Neuronal stem cell (in vitro differentiated cells): ENCODE results near the gene TTBK1.
A peak's percentile ranks its signal among the peaks of the same experiment; 100 is the strongest.

Experiments
- DNase-seq: peaks from one replicate; pipeline ENCODE4 v3.0.0-alpha.2; 2013; ENCODE audit warnings: low spot score
- H2AFZ ChIP-seq: one replicate; pipeline ENCODE4 v1.6.1; 2013; ENCODE audit warnings: mild to moderate bottlenecking, low read length, inconsistent platforms
- H2AK5ac ChIP-seq: 2 replicates; pipeline ENCODE4 v1.6.1; 2013; ENCODE audit warnings: low read depth, mild to moderate bottlenecking, inconsistent platforms, low read length, moderate library complexity, mixed read lengths
- H2BK120ac ChIP-seq: 2 replicates; pipeline ENCODE4 v1.6.1; 2013; ENCODE audit warnings: low read depth, mild to moderate bottlenecking, inconsistent platforms, low read length, moderate library complexity, mixed read lengths
- H2BK12ac ChIP-seq: one replicate; pipeline ENCODE4 v1.6.1; 2013; ENCODE audit warnings: low read length, inconsistent platforms
- H2BK15ac ChIP-seq: 2 replicates; pipeline ENCODE4 v1.6.1; 2013; ENCODE audit warnings: mild to moderate bottlenecking, low read length, inconsistent platforms, mixed read lengths
- H2BK5ac ChIP-seq: one replicate; pipeline ENCODE4 v1.6.1; 2013; ENCODE audit warnings: inconsistent platforms, mild to moderate bottlenecking, low read length, moderate library complexity
- H3K14ac ChIP-seq: one replicate; pipeline ENCODE4 v1.6.1; 2013; ENCODE audit warnings: low read length, inconsistent platforms
- H3K18ac ChIP-seq: 2 replicates; pipeline ENCODE4 v1.6.1; 2013; ENCODE audit warnings: low read length, inconsistent platforms
- H3K23ac ChIP-seq: 2 replicates; pipeline ENCODE4 v1.6.1; 2013; ENCODE audit warnings: low read depth, mild to moderate bottlenecking, mixed read lengths, low read length, inconsistent platforms; ENCODE audit not compliant: poor library complexity
- H3K27ac ChIP-seq: replicated peaks from 3 replicates; pipeline ENCODE4 v1.5.1; 2013; ENCODE audit warnings: low read length, inconsistent platforms
- H3K27me3 ChIP-seq, 3 experiments: 2 replicates each; pipeline ENCODE4 v1.6.1; 2013; ENCODE audit warnings: low read length in 3 of 3, mild to moderate bottlenecking in 2 of 3, inconsistent platforms in 1 of 3, low read depth in 1 of 3, mixed read lengths in 1 of 3, moderate library complexity in 1 of 3; ENCODE audit not compliant: control insufficient read depth in 3 of 3, insufficient read depth in 3 of 3
- H3K36me3 ChIP-seq, 2 donors: replicated peaks in 1 of 2; 2 replicates each; pipeline ENCODE4 v1.6.1; 2013; ENCODE audit warnings: low read length in 2 of 2; ENCODE audit not compliant: control insufficient read depth in 2 of 2, insufficient read depth in 2 of 2
- H3K4ac ChIP-seq: 2 replicates; pipeline ENCODE4 v1.6.1; 2013; ENCODE audit warnings: inconsistent platforms, mild to moderate bottlenecking, low read length, moderate library complexity
- H3K4me1 ChIP-seq, 2 donors: 1 replicate in 1 of 2; 2 replicates in 1 of 2; pipeline ENCODE4 v1.6.1; 2013; ENCODE audit warnings: low read length in 2 of 2, low read depth in 1 of 2; ENCODE audit not compliant: control insufficient read depth in 2 of 2, insufficient read depth in 1 of 2
- H3K4me2 ChIP-seq: one replicate; pipeline ENCODE4 v1.6.1; 2013; ENCODE audit warnings: mild to moderate bottlenecking, low read length, inconsistent platforms; ENCODE audit not compliant: insufficient read depth, poor library complexity, severe bottlenecking
- H3K4me3 ChIP-seq, 2 donors: 2 replicates each; pipeline ENCODE4 v1.5.1; 2013; ENCODE audit warnings: low read length in 2 of 2, mild to moderate bottlenecking in 2 of 2, inconsistent platforms in 1 of 2, moderate library complexity in 1 of 2
- H3K79me1 ChIP-seq: one replicate; pipeline ENCODE4 v1.6.1; 2013; ENCODE audit warnings: low read depth, mild to moderate bottlenecking, inconsistent platforms, low read length, moderate library complexity
- H3K9ac ChIP-seq: one replicate; pipeline ENCODE4 v1.6.1; 2013; ENCODE audit warnings: mild to moderate bottlenecking, low read depth, low read length, inconsistent platforms; ENCODE audit not compliant: poor library complexity
- H3K9me3 ChIP-seq, 2 donors: replicated peaks in 1 of 2; 2 replicates each; pipeline versions ENCODE3 to v1.6.1; 2013; ENCODE audit warnings: low read length in 2 of 2, mild to moderate bottlenecking in 2 of 2, inconsistent platforms in 1 of 2, low read depth in 1 of 2, mixed read lengths in 1 of 2, moderate library complexity in 1 of 2; ENCODE audit not compliant: control insufficient read depth in 2 of 2, insufficient read depth in 1 of 2
- H4K8ac ChIP-seq: one replicate; pipeline ENCODE4 v1.6.1; 2013; ENCODE audit warnings: low read depth, mild to moderate bottlenecking, inconsistent platforms, low read length, moderate library complexity
- H4K91ac ChIP-seq: one replicate; pipeline ENCODE4 v1.6.1; 2013; ENCODE audit warnings: low read length, low read depth, mild to moderate bottlenecking, inconsistent platforms; ENCODE audit not compliant: poor library complexity
- WGBS, 2 donors: extraction: QIAGEN DNeasy Blood & Tissue Kit; methylation state at CpG; one replicate each; pipeline ENCODE4 v1.1.7; 2013; ENCODE audit warnings: missing lambda C conversion rate in 2 of 2, mixed read lengths in 1 of 2; ENCODE audit not compliant: insufficient read length in 2 of 2, insufficient replicate concordance in 1 of 2; ENCODE audit errors: extremely low coverage in 2 of 2; 5-methylcytosine and 5-hydroxymethylcytosine counted together

The TTBK1 gene

DNA sequence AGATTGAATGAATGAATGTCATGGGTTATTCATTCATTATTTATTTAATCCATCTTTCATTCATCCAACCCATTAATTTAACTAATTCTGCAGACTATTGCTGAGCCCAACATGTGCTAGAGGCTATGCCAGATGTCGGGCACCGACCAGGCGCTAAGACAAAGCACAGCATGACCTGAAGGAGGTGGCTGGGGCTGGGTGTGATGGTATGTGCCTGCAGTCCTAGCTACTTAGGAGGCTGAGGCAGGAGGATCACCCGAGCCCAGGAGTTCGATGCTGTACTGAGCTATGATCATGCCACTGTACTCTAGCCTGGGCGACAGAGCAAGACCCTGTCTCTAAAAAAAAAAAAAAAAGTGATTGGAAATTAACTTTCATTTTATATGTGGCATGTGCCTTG is 49.1 kb downstream of the TTBK1 start:
- Histone ChIP-seq H3K36me3 (no peaks in the 10 kb centered on the region), H4K8ac (no peak overlapping the region), H3K4me1 (peaks cover 5 to 9% of the 10 kb centered on the region in 2 donors), H2BK5ac (no peak overlapping the region), H3K27me3 (peaks cover 0 to 23% (median 0%) of the 10 kb centered on the region in 3 experiments), H2AFZ (no peak overlapping the region), H3K9ac (no peak overlapping the region), H3K79me1 (no peaks in the 10 kb centered on the region), H3K23ac (no peak overlapping the region), H2BK12ac (no peak overlapping the region), H2BK120ac (no peak overlapping the region), H4K91ac (no peak overlapping the region), H3K4me2 (no peak overlapping the region), H3K4me3 (no peak overlapping the region), H3K9me3 (no peaks in the 10 kb centered on the region), H3K14ac (no peak overlapping the region), H2AK5ac (no peak overlapping the region), H3K27ac (no peak overlapping the region), H2BK15ac (no peak overlapping the region), H3K4ac (no peak overlapping the region), H3K18ac (no peak overlapping the region)
- no peak for DNase-seq
- no CpG with 5 or more reads among the region's 6 CpGs for WGBS, 2 donors

GRCh38 chr6:43292763-43293318 is 49.6 kb downstream of the TTBK1 start:
- Histone ChIP-seq H3K4ac (no peak overlapping the region), H3K27ac (no peak overlapping the region), H3K9me3 (no peaks in the 10 kb centered on the region), H3K18ac (no peak overlapping the region), H3K4me1 (peaks cover 8 to 12% of the 10 kb centered on the region in 2 donors), H2BK120ac (no peak overlapping the region), H2BK15ac (no peak overlapping the region), H3K9ac (no peak overlapping the region), H3K4me3 (no peak overlapping the region), H3K27me3 (peaks cover 0 to 23% (median 0%) of the 10 kb centered on the region in 3 experiments), H4K91ac (no peak overlapping the region), H2BK12ac (no peak overlapping the region), H3K4me2 (no peak overlapping the region), H2AK5ac (no peak overlapping the region), H4K8ac (no peak overlapping the region), H2AFZ (no peak overlapping the region), H3K14ac (peak overlapping the region; percentile 10), H2BK5ac (no peak overlapping the region), H3K23ac (no peak overlapping the region), H3K36me3 (no peaks in the 10 kb centered on the region), H3K79me1 (no peaks in the 10 kb centered on the region)
- no CpG with 5 or more reads among the region's 5 CpGs for WGBS, 2 donors
- no peak for DNase-seq

GRCh38 chr6:43293698-43294097 is 50.4 kb downstream of the TTBK1 start:
- no peak overlapping the region for H2AFZ ChIP-seq
- peaks cover 8 to 17% of the 10 kb centered on the region in 2 donors for H3K4me1 ChIP-seq
- H3K79me1 ChIP-seq = no peaks in the 10 kb centered on the region
- H3K36me3 ChIP-seq = no peaks in the 10 kb centered on the region
- peaks cover 0 to 26% (median 0%) of the 10 kb centered on the region in 3 experiments for H3K27me3 ChIP-seq
- no peak overlapping the region for H2BK5ac ChIP-seq
- no peak overlapping the region for H3K4ac ChIP-seq
- 100% methylated on average over 3 of the region's 3 CpGs; no CpG with 5 or more reads in 1 of the 2 donors for WGBS, 2 donors
- H2BK120ac ChIP-seq = no peak overlapping the region
- H4K8ac ChIP-seq = no peak overlapping the region
- no peak overlapping the region for H3K9ac ChIP-seq
- no peak overlapping the region for H3K18ac ChIP-seq
- H3K23ac ChIP-seq = no peak overlapping the region
- DNase-seq = no peak
- H4K91ac ChIP-seq = no peak overlapping the region
- no peak overlapping the region for H3K4me2 ChIP-seq
- no peak overlapping the region for H3K4me3 ChIP-seq
- no peak overlapping the region for H2BK12ac ChIP-seq
- H3K27ac ChIP-seq = no peak overlapping the region
- H3K14ac ChIP-seq = no peak overlapping the region
- no peaks in the 10 kb centered on the region for H3K9me3 ChIP-seq
- no peak overlapping the region for H2BK15ac ChIP-seq
- H2AK5ac ChIP-seq = no peak overlapping the region

DNA sequence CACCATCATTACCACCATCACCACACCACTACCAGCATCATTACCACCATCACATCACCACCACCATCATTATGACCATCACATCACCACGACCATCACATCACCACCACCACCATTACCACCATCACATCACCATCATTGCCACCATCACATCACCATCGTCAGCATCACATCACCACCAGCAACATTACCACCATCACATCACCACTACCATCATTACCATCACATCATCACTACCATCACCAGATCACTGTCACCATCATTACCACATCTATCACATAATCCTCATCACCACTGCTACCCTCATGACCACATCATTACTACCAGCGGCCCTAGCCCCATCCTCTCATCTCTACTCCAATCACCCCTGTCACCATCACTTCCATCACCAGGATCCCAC is 51.3 kb downstream of the TTBK1 start:
- no peak overlapping the region for H3K27ac ChIP-seq
- no peak overlapping the region for H3K4me2 ChIP-seq
- H2AK5ac ChIP-seq = no peak overlapping the region
- no peak overlapping the region for H4K91ac ChIP-seq
- H4K8ac ChIP-seq = no peak overlapping the region
- H3K4me3 ChIP-seq = peak overlapping the region in 1 of 2 donors; percentile 17
- H3K9ac ChIP-seq = no peak overlapping the region
- no peaks in the 10 kb centered on the region for H3K9me3 ChIP-seq
- no peak overlapping the region for H2AFZ ChIP-seq
- H2BK12ac ChIP-seq = no peak overlapping the region
- H3K79me1 ChIP-seq = no peaks in the 10 kb centered on the region
- 100% methylated on average over 1 of the region's 3 CpGs; no CpG with 5 or more reads in 1 of the 2 donors for WGBS, 2 donors
- H2BK5ac ChIP-seq = no peak overlapping the region
- no peaks in the 10 kb centered on the region for H3K36me3 ChIP-seq
- no peak for DNase-seq
- H3K27me3 ChIP-seq = peaks cover 0 to 30% (median 0%) of the 10 kb centered on the region in 3 experiments
- H3K23ac ChIP-seq = no peak overlapping the region
- no peak overlapping the region for H3K14ac ChIP-seq
- H3K4me1 ChIP-seq = peaks cover 8 to 19% of the 10 kb centered on the region in 2 donors
- H3K18ac ChIP-seq = no peak overlapping the region
- H2BK15ac ChIP-seq = no peak overlapping the region
- H3K4ac ChIP-seq = no peak overlapping the region
- H2BK120ac ChIP-seq = no peak overlapping the region
